Glutamatergic neuron (in vitro differentiated cells): ENCODE measurements around the gene HNRNPM. TPM values are rescaled to one million over a fixed set of nuclear protein-coding genes. Genes with fewer than 3 reads are reported as not detected.
"Not testable (repeated sequence)": the region's sequence is repeated elsewhere in the genome, so short reads cannot be mapped to it uniquely, and the experiment has no call there.

ENCODE experiments used
- DNase-seq: peaks from one replicate; pipeline ENCODE4 v3.0.0; 2022
- H3K27ac Mint-ChIP-seq: one replicate; pipeline ENCODE4 v1.8.0; 2020; ENCODE audit warnings: mild to moderate bottlenecking, mixed read lengths, inconsistent platforms; ENCODE audit not compliant: unreplicated experiment
- H3K27me3 Mint-ChIP-seq: one replicate; pipeline ENCODE4 v1.8.0; 2020; ENCODE audit warnings: mild to moderate bottlenecking, moderate library complexity, mixed read lengths, inconsistent platforms; ENCODE audit not compliant: unreplicated experiment
- H3K36me3 Mint-ChIP-seq: one replicate; pipeline ENCODE4 v1.8.0; 2020; ENCODE audit warnings: mild to moderate bottlenecking, mixed read lengths, inconsistent platforms; ENCODE audit not compliant: unreplicated experiment
- H3K4me1 Mint-ChIP-seq: one replicate; pipeline ENCODE4 v1.8.0; 2020; ENCODE audit warnings: mild to moderate bottlenecking, low read depth, mixed read lengths, inconsistent platforms; ENCODE audit not compliant: unreplicated experiment
- H3K4me3 Mint-ChIP-seq: one replicate; pipeline ENCODE4 v1.8.0; 2020; ENCODE audit warnings: mild to moderate bottlenecking, mixed read lengths, inconsistent platforms; ENCODE audit not compliant: unreplicated experiment
- H3K9me3 Mint-ChIP-seq: one replicate; pipeline ENCODE4 v1.8.0; 2020; ENCODE audit warnings: mild to moderate bottlenecking, moderate library complexity, mixed read lengths, inconsistent platforms; ENCODE audit not compliant: unreplicated experiment
- CTCF ChIP-seq: fragments of 200-600 bp; sonication (generic); IDR thresholded peaks from one replicate; pipeline ENCODE4 v1.5.0; 2021; ENCODE audit not compliant: partially characterized antibody, unreplicated experiment
- total RNA-seq: library from RNA; stranded (reverse); fragmentation: NEBNext Ultra II Directional; extraction: Animal tissue kit (Norgen Biotek cat#: 25700); gene quantifications from one replicate; pipeline ENCODE4 v1.2.1, GENCODE V29; 2021; ENCODE audit not compliant: unreplicated experiment

Gene HNRNPM
- total RNA-seq, 1 donor from 2014 or later = 184 TPM

GRCh38 chr19:8441725-8442544, 2.8 kb upstream of the HNRNPM start:
- peaks cover 5% of the 10 kb centered on the region for H3K27me3 Mint-ChIP-seq
- peak overlapping the region; percentile 12 for H3K27ac Mint-ChIP-seq
- no peaks in the 10 kb centered on the region for H3K36me3 Mint-ChIP-seq
- H3K4me1 Mint-ChIP-seq = peaks cover 6% of the 10 kb centered on the region
- DNase-seq = no peak
- H3K9me3 Mint-ChIP-seq = peaks cover 5% of the 10 kb centered on the region
- no peak for TF ChIP-seq CTCF
- no peak overlapping the region for H3K4me3 Mint-ChIP-seq

GRCh38 chr19:8444140-8444676, 567 bp upstream of the HNRNPM start:
- H3K4me3 Mint-ChIP-seq = peak overlapping the region; percentile 95
- not testable (repeated sequence) for H3K36me3 Mint-ChIP-seq, DNase-seq, H3K27me3 Mint-ChIP-seq, H3K9me3 Mint-ChIP-seq
- H3K27ac Mint-ChIP-seq = peak overlapping the region; percentile 99
- H3K4me1 Mint-ChIP-seq = peaks cover 18% of the 10 kb centered on the region

GRCh38 chr19:8445488-8446001, 770 bp downstream of the HNRNPM start:
- Mint-ChIP-seq H3K27ac (peak overlapping the region; percentile 34), H3K36me3 (no peaks in the 10 kb centered on the region), H3K9me3 (peaks cover 5% of the 10 kb centered on the region), H3K4me1 (peaks cover 22% of the 10 kb centered on the region), H3K4me3 (peak overlapping the region; percentile 90), H3K27me3 (peaks cover 5% of the 10 kb centered on the region)
- DNase-seq = peak; percentile 60
- no peak for TF ChIP-seq CTCF

GRCh38 chr19:8446061-8446709, 1.4 kb downstream of the HNRNPM start:
- peaks cover 5% of the 10 kb centered on the region for H3K27me3 Mint-ChIP-seq

More at GRCh38 chr19:8446061-8446709, 1.4 kb downstream of the HNRNPM start:
- Mint-ChIP-seq H3K4me3 (peak overlapping the region; percentile 90), H3K4me1 (peaks cover 22% of the 10 kb centered on the region), H3K36me3 (no peaks in the 10 kb centered on the region), H3K9me3 (peaks cover 5% of the 10 kb centered on the region), H3K27ac (peak overlapping the region; percentile 34)
- no peak for DNase-seq
- no peak for TF ChIP-seq CTCF
